ENCODE measurements around the gene GRB2.
A peak's percentile ranks its signal among the peaks of the same experiment; 100 is the strongest.

The GRB2 gene

DNA sequence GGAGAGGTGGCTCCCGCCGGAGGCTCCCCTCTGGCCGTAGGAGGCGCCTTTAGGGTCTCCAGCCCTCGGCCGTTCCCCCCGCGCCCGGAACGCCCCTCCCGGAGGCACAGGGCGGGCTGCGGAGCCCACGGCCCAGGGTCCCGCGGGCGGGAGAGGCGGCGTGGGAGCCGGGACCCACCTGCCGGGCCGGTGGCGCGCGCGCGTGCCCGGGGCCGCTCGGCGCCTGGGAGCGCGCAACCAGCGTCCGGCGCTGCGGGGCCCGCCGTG is 134.6 kb downstream of the GRB2 start, which contains the start of gene MIF4GD:
MIF4GD (minus strand) TSS at position 266 of the 267 bp plus-strand sequence. CDS start 1,036 bp downstream, outside the sequence.
- peaks cover 22% of the 10 kb centered on the region for H3K4me1 Mint-ChIP-seq
- H3K27ac Mint-ChIP-seq (ENCODE audit: low read depth): peak within 1 kb of the TSS; percentile 35
- ATAC-seq (replicated peaks; ENCODE audit: extremely low read depth, poor library complexity, severe bottlenecking) (no peak), DNase-seq (ENCODE audit: low spot score in 2 of 2) (no peak)
- H3K36me3 Mint-ChIP-seq (ENCODE audit: insufficient read depth): peaks cover 1% of the 10 kb centered on the region
- H3K9me3 Mint-ChIP-seq: no peaks in the 10 kb centered on the region
- peak within 1 kb of the TSS; percentile 85 for H3K4me3 Mint-ChIP-seq
- no peaks in the 10 kb centered on the region for H3K27me3 Mint-ChIP-seq

- Mint-ChIP-seq H3K9me3 (no peaks in the 10 kb centered on the region), H3K27ac (ENCODE audit: low read depth) (peak overlapping the region; percentile 35), H3K27me3 (no peaks in the 10 kb centered on the region), H3K36me3 (ENCODE audit: insufficient read depth) (peaks cover 3% of the 10 kb centered on the region), H3K4me3 (peak overlapping the region; percentile 85), H3K4me1 (peaks cover 22% of the 10 kb centered on the region)
- ATAC-seq (replicated peaks; ENCODE audit: extremely low read depth, poor library complexity, severe bottlenecking): peak; percentile 38
- DNase-seq (ENCODE audit: low spot score in 2 of 2): peak; percentile 27 to 31
These were observed 135.1 kb downstream of the GRB2 start for GRCh38 chr17:75270218-75270965.

DNA sequence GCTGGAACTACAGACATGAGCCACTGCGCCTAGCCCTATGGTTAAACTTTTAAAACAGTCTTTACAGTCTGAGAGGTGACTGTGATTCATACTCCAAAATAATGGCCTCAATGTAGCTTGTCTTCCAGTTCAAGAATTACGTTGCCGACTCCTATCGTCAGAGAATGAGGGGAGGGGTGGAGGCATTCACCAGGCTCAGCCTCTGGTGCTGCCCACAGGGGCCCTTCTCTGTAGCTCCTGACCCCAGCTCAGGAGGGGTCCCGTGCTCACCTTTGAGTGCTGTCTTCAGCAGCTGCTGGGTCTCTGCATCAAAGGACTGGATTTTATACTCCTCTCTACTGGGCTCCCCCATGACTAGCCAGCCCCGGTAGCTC is 135.6 kb downstream of the GRB2 start:
- H3K4me3 Mint-ChIP-seq: peak overlapping the region; percentile 85
- ATAC-seq (replicated peaks; ENCODE audit: extremely low read depth, poor library complexity, severe bottlenecking) (no peak), DNase-seq (ENCODE audit: low spot score in 2 of 2) (no peak)
- H3K27ac Mint-ChIP-seq (ENCODE audit: low read depth): peak overlapping the region; percentile 35
- peaks cover 8% of the 10 kb centered on the region for H3K36me3 Mint-ChIP-seq (ENCODE audit: insufficient read depth)
- peaks cover 22% of the 10 kb centered on the region for H3K4me1 Mint-ChIP-seq
- no peaks in the 10 kb centered on the region for H3K9me3 Mint-ChIP-seq
- no peaks in the 10 kb centered on the region for H3K27me3 Mint-ChIP-seq
